Osteoblast (primary cell): Measurements from ENCODE around the gene RPRD1A. TPM values are rescaled to one million over a fixed set of nuclear protein-coding genes. Genes with fewer than 3 reads are reported as not detected.

Experiments
- DNase-seq: peaks from one replicate; pipeline ENCODE4 v3.0.0; 2011; ENCODE audit warnings: low spot score, mixed read lengths; ENCODE audit not compliant: insufficient read length; ENCODE audit errors: missing footprints
- H2AFZ ChIP-seq: 2 replicates; pipeline ENCODE4 v1.6.0; 2011; ENCODE audit warnings: mild to moderate bottlenecking, low read length
- H3K27ac ChIP-seq: 2 replicates; pipeline ENCODE4 v1.5.1; 2011; ENCODE audit warnings: mild to moderate bottlenecking, low read depth, low read length, moderate library complexity
- H3K27me3 ChIP-seq: 2 replicates; pipeline ENCODE4 v1.6.0; 2012; ENCODE audit warnings: mild to moderate bottlenecking, control low read depth, inconsistent platforms, low read length, moderate library complexity; ENCODE audit not compliant: insufficient read depth
- H3K36me3 ChIP-seq: 2 replicates; pipeline ENCODE4 v1.5.1; 2011; ENCODE audit warnings: mild to moderate bottlenecking, low read length, control low read depth, moderate library complexity; ENCODE audit not compliant: insufficient read depth
- H3K4me1 ChIP-seq: 2 replicates; pipeline ENCODE4 v1.5.1; 2011; ENCODE audit warnings: mild to moderate bottlenecking, low read length, control low read depth, moderate library complexity; ENCODE audit not compliant: insufficient read depth
- H3K4me2 ChIP-seq: 2 replicates; pipeline ENCODE4 v1.6.0; 2011; ENCODE audit warnings: mild to moderate bottlenecking, low read length; ENCODE audit not compliant: insufficient read depth
- H3K4me3 ChIP-seq: fragments of 200-600 bp; sonication (generic); 3 replicates; pipeline ENCODE4 v1.5.1; 2012; ENCODE audit warnings: mild to moderate bottlenecking, low read length, inconsistent platforms; ENCODE audit not compliant: insufficient read depth
- H3K79me2 ChIP-seq: 2 replicates; pipeline ENCODE4 v1.6.0; 2012; ENCODE audit warnings: mild to moderate bottlenecking, low read length, control low read depth, inconsistent platforms; ENCODE audit not compliant: insufficient read depth
- H3K9me3 ChIP-seq: 2 replicates; pipeline ENCODE4 v1.5.1; 2011; ENCODE audit warnings: low read depth, low read length, control low read depth
- H4K20me1 ChIP-seq: 2 replicates; pipeline ENCODE4 v1.6.0; 2012; ENCODE audit warnings: mild to moderate bottlenecking, low read length, control low read depth; ENCODE audit not compliant: insufficient read depth
- total RNA-seq: library from RNA; depleted of rRNA; stranded (reverse); fragments of >200 nt; gene quantifications from 2 replicates; pipeline ENCODE4 v1.2.3, GENCODE V29; 2012
- TF ChIP-seq, protein P1 (sequence below): IDR thresholded peaks from 2 replicates; pipeline ENCODE4 v1.5.1; 2011; ENCODE audit warnings: mild to moderate bottlenecking, low read depth, low read length, moderate library complexity; ENCODE audit errors: extremely low read depth

RPRD1A gene
- total RNA-seq, 1 donor = 36.2 TPM

DNA sequence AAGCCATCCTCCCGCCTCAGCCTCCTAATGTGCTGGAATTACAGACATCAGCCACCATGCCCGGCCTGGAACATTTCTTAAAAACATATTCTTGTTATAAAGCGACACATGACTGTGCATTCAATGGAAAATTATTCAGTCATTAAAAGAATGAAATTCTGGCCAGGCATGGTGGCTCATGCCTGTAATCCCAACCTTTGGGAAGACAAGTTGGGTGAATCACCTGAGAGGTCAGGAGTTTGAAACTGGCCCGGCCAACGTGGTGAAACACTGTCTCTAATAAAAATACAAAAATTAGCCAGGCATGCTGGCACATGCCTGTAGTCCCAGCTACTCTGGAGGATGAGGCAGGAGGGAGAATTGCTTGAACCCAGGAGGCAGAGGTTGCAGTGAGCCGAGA is 21.6 kb upstream of the RPRD1A start:
- no peak overlapping the region for H3K4me2 ChIP-seq
- no peaks in the 10 kb centered on the region for H4K20me1 ChIP-seq
- no peak for DNase-seq
- TF ChIP-seq, protein P1, sequence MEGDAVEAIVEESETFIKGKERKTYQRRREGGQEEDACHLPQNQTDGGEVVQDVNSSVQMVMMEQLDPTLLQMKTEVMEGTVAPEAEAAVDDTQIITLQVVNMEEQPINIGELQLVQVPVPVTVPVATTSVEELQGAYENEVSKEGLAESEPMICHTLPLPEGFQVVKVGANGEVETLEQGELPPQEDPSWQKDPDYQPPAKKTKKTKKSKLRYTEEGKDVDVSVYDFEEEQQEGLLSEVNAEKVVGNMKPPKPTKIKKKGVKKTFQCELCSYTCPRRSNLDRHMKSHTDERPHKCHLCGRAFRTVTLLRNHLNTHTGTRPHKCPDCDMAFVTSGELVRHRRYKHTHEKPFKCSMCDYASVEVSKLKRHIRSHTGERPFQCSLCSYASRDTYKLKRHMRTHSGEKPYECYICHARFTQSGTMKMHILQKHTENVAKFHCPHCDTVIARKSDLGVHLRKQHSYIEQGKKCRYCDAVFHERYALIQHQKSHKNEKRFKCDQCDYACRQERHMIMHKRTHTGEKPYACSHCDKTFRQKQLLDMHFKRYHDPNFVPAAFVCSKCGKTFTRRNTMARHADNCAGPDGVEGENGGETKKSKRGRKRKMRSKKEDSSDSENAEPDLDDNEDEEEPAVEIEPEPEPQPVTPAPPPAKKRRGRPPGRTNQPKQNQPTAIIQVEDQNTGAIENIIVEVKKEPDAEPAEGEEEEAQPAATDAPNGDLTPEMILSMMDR = no peak
- H3K79me2 ChIP-seq = no peaks in the 10 kb centered on the region
- H3K4me1 ChIP-seq = no peaks in the 10 kb centered on the region
- no peak overlapping the region for H2AFZ ChIP-seq
- H3K9me3 ChIP-seq = no peaks in the 10 kb centered on the region
- H3K27me3 ChIP-seq = no peaks in the 10 kb centered on the region
- no peak overlapping the region for H3K4me3 ChIP-seq
- H3K36me3 ChIP-seq = no peaks in the 10 kb centered on the region
- H3K27ac ChIP-seq = no peak overlapping the region

DNA sequence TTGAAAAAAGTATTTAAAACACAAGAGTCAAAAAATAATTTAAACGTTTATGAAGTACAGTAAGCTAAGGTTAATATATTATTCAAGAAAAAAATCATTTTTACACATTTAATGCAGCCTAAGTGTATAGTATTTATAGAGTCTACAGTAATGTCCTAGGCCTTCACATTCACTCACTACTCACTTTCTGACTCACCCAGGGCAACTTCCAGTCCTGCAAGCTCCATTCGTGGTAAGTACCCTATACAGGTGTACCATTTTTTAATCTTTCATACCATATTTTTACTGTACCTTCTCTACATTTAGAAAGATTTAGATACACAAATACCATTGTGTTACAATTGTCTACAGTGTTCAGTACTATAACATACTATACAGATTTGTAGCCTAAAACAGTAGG is 20.9 kb upstream of the RPRD1A start:
- Histone ChIP-seq H3K4me2 (no peak overlapping the region), H3K79me2 (no peaks in the 10 kb centered on the region), H3K27me3 (no peaks in the 10 kb centered on the region), H3K27ac (no peak overlapping the region), H4K20me1 (no peaks in the 10 kb centered on the region), H2AFZ (no peak overlapping the region), H3K4me1 (no peaks in the 10 kb centered on the region), H3K9me3 (no peaks in the 10 kb centered on the region), H3K4me3 (no peak overlapping the region), H3K36me3 (no peaks in the 10 kb centered on the region)
- DNase-seq = no peak
- TF ChIP-seq, protein P1 = no peak

DNA sequence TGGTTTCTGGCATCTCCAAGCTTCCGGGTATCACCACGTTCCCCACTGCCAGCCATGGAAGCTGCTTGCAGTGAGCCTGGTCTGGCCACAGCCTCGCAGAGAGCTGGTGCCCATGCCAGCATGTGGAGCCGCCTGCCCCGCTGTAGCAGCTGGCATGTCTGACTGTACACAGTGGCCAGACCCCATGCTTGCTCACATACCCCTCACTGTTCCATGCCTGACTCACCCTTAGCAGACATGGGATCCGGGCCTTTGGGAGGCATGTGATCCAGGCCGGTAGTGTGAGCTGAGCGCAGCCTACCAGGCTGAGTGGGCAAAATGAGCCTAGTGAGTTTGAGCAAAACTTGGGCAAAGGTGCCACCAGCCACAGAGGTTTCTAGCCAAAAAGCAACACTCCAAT is 18.8 kb upstream of the RPRD1A start:
- Histone ChIP-seq H3K9me3 (no peaks in the 10 kb centered on the region), H4K20me1 (no peaks in the 10 kb centered on the region), H3K4me1 (no peaks in the 10 kb centered on the region), H3K4me2 (no peak overlapping the region), H3K4me3 (no peak overlapping the region), H3K27ac (no peak overlapping the region), H3K36me3 (no peaks in the 10 kb centered on the region), H2AFZ (no peak overlapping the region), H3K79me2 (no peaks in the 10 kb centered on the region), H3K27me3 (no peaks in the 10 kb centered on the region)
- no peak for DNase-seq
- TF ChIP-seq, protein P1 = no peak

DNA sequence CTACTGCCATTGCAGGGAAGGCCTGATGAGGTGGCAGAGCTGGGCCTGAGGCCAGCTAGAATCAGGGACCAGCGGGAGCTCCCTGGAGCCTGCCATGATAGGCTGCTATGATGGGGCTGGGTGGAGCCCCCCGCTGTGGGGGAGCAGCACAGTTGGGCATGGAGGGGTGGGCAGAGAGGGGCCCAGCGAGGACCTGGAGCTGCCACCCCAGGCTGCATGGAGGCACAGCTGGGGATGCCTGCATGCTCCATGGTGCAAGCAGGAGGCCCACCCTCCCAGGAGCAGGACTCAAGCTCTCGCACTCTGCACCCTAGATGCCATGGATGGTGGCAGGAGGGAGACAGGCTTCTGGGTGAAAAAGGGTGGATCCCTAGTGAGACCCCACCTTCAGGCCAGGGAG is 17.8 kb upstream of the RPRD1A start:
- no peak for DNase-seq
- Histone ChIP-seq H3K79me2 (no peaks in the 10 kb centered on the region), H3K9me3 (no peaks in the 10 kb centered on the region)

More for the DNA sequence above, 17.8 kb upstream of the RPRD1A start:
- Histone ChIP-seq H2AFZ (no peak overlapping the region), H3K36me3 (no peaks in the 10 kb centered on the region), H3K4me1 (no peaks in the 10 kb centered on the region), H3K4me2 (no peak overlapping the region), H4K20me1 (no peaks in the 10 kb centered on the region), H3K27me3 (peaks cover 1% of the 10 kb centered on the region), H3K4me3 (no peak overlapping the region), H3K27ac (no peak overlapping the region)
- TF ChIP-seq, protein P1 = no peak
